NCI-H82 (cell line): ENCODE measurements around the gene GALNT10.
"Not testable (repeated sequence)": the region's sequence is repeated elsewhere in the genome, so short reads cannot be mapped to it uniquely, and the experiment has no call there.

ENCODE experiments used
- DNase-seq: peaks from one replicate; lab custom pipeline; 2025; lab: John Stamatoyannopoulos, UW

Gene GALNT10

GRCh38 chr5:154356020-154356655 lies 165.6 kb downstream of the GALNT10 start:
- DNase-seq, result no peak

- no peak for DNase-seq
These were observed 166.4 kb downstream of the GALNT10 start for GRCh38 chr5:154356958-154357357.

- no peak for DNase-seq
These were observed 168.1 kb downstream of the GALNT10 start for GRCh38 chr5:154358516-154359220.

GRCh38 chr5:154359221-154359573 lies 168.7 kb downstream of the GALNT10 start:
- no peak for DNase-seq

GRCh38 chr5:154360241-154360640 lies 169.7 kb downstream of the GALNT10 start:
- DNase-seq, result not testable (repeated sequence)

GRCh38 chr5:154363411-154363810 lies 172.9 kb downstream of the GALNT10 start:
- DNase-seq, result no peak

- DNase-seq, result no peak
These were observed 174.2 kb downstream of the GALNT10 start for GRCh38 chr5:154364771-154365170.

- no peak for DNase-seq
These were observed 175.3 kb downstream of the GALNT10 start for GRCh38 chr5:154365823-154366222.

GRCh38 chr5:154366353-154366752 lies 175.8 kb downstream of the GALNT10 start:
- DNase-seq, result no peak

- no peak for DNase-seq
These were observed 176.6 kb downstream of the GALNT10 start for GRCh38 chr5:154367101-154367500.

- DNase-seq, result no peak
These were observed 177.7 kb downstream of the GALNT10 start for GRCh38 chr5:154368041-154368800.

GRCh38 chr5:154369682-154370081 lies 179.1 kb downstream of the GALNT10 start:
- DNase-seq, result no peak

- DNase-seq, result no peak
These were observed 179.6 kb downstream of the GALNT10 start for GRCh38 chr5:154370119-154370518.

- no peak for DNase-seq
These were observed 180.3 kb downstream of the GALNT10 start for GRCh38 chr5:154370813-154371212.

- no peak for DNase-seq
These were observed 181.2 kb downstream of the GALNT10 start for GRCh38 chr5:154371687-154372086.

- peak; percentile 54 for DNase-seq
These were observed 182.1 kb downstream of the GALNT10 start for GRCh38 chr5:154372661-154373060.

GRCh38 chr5:154373326-154373725 lies 182.8 kb downstream of the GALNT10 start:
- no peak for DNase-seq

- peak; percentile 60 for DNase-seq
These were observed 183.2 kb downstream of the GALNT10 start for GRCh38 chr5:154373729-154374179.

GRCh38 chr5:154374264-154374663 lies 183.7 kb downstream of the GALNT10 start:
- DNase-seq, result no peak

GRCh38 chr5:154375329-154376008 lies 184.9 kb downstream of the GALNT10 start:
- no peak for DNase-seq

- DNase-seq, result no peak
These were observed 185.9 kb downstream of the GALNT10 start for GRCh38 chr5:154376481-154376880.

GRCh38 chr5:154377754-154378533 lies 187.4 kb downstream of the GALNT10 start:
- no peak for DNase-seq
